GM18873 (cell line): Measurements from ENCODE around the gene PRKAG2.

Experiments used
- ATAC-seq: cut with Tn5 transposase; IDR thresholded peaks from one replicate; pipeline ENCODE4 v1.9.1; 2021; ENCODE audit warnings: mild to moderate bottlenecking, moderate library complexity, moderate number of reproducible peaks; ENCODE audit not compliant: unreplicated experiment, low FRiP score

The PRKAG2 gene

GRCh38 chr7:151704960-151705635 lies 171.8 kb downstream of the PRKAG2 start:
- ATAC-seq: no peak

GRCh38 chr7:151704299-151704959 lies 172.5 kb downstream of the PRKAG2 start:
- ATAC-seq: no peak

- no peak for ATAC-seq
Measured at GRCh38 chr7:151702961-151703360, 174.0 kb downstream of the PRKAG2 start.

GRCh38 chr7:151700586-151701165 lies 176.2 kb downstream of the PRKAG2 start:
- ATAC-seq: no peak

- ATAC-seq: no peak
Measured at GRCh38 chr7:151699928-151700319, 177.0 kb downstream of the PRKAG2 start.

GRCh38 chr7:151699147-151699927 lies 177.6 kb downstream of the PRKAG2 start:
- ATAC-seq: no peak

GRCh38 chr7:151697942-151698341 lies 179.0 kb downstream of the PRKAG2 start:
- ATAC-seq: no peak

- ATAC-seq: no peak
Measured at GRCh38 chr7:151697515-151697895, 179.4 kb downstream of the PRKAG2 start.

GRCh38 chr7:151696721-151697514 lies 180.0 kb downstream of the PRKAG2 start:
- ATAC-seq: no peak

- no peak for ATAC-seq
Measured at GRCh38 chr7:151695951-151696541, 180.9 kb downstream of the PRKAG2 start.

- ATAC-seq: no peak
Measured at GRCh38 chr7:151694828-151695580, 181.9 kb downstream of the PRKAG2 start.

- ATAC-seq: no peak
Measured at GRCh38 chr7:151694441-151694827, 182.5 kb downstream of the PRKAG2 start.

GRCh38 chr7:151693140-151693539 lies 183.8 kb downstream of the PRKAG2 start:
- ATAC-seq: no peak

- ATAC-seq: no peak
Measured at GRCh38 chr7:151692721-151693120, 184.2 kb downstream of the PRKAG2 start.

GRCh38 chr7:151691449-151691848 lies 185.5 kb downstream of the PRKAG2 start:
- ATAC-seq: no peak

GRCh38 chr7:151690606-151691005 lies 186.3 kb downstream of the PRKAG2 start:
- ATAC-seq: no peak

- no peak for ATAC-seq
Measured at GRCh38 chr7:151689196-151689971, 187.5 kb downstream of the PRKAG2 start.

GRCh38 chr7:151688236-151688780 lies 188.6 kb downstream of the PRKAG2 start:
- no peak for ATAC-seq
